HG02840 (cell line): ENCODE results near the gene TAOK1.

Experiments
- ATAC-seq: cut with Tn5 transposase; IDR thresholded peaks from one replicate; pipeline ENCODE4 v1.9.1; 2021; ENCODE audit warnings: mild to moderate bottlenecking, moderate library complexity, moderate number of reproducible peaks; ENCODE audit not compliant: unreplicated experiment, low FRiP score

TAOK1 gene

DNA sequence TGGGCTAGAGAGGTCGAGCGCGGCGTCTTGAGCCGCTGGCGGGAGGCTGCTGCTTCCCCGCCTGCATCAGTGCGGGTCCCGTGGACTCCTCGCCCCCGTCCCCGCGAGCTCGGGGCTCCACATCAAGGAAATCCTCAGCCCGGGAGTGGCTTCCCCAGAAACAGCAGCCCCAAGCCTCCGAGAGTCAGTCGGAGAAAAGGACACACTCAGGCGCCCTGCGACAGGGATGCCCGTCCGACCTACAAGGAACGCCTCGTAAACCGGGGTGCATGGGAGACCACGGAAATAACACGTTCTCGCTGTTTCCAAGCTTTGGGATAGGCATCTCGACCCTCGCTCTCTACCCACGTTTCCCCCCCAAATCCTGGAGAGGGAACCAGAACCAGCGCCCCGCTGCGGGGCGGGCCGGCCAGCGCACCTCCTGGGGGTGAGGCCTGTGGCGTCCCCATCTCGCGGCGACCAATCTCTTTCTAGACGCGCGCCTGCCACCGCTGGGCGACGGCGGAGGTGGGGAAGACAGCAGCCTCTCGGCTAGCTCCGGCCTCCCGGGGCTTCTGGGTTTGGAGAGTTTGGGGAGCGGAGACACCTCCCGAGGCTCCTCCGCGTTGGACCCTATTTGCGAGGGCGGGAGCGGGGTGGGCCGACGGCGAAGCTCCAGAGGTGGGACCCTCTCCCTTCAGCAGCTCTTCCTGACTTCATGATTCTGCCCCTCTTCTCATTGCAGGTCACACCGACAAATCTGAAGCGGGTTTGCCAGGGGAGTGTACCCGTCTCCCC, 177.6 kb downstream of the TAOK1 start:
- ATAC-seq: peak; percentile 28

DNA sequence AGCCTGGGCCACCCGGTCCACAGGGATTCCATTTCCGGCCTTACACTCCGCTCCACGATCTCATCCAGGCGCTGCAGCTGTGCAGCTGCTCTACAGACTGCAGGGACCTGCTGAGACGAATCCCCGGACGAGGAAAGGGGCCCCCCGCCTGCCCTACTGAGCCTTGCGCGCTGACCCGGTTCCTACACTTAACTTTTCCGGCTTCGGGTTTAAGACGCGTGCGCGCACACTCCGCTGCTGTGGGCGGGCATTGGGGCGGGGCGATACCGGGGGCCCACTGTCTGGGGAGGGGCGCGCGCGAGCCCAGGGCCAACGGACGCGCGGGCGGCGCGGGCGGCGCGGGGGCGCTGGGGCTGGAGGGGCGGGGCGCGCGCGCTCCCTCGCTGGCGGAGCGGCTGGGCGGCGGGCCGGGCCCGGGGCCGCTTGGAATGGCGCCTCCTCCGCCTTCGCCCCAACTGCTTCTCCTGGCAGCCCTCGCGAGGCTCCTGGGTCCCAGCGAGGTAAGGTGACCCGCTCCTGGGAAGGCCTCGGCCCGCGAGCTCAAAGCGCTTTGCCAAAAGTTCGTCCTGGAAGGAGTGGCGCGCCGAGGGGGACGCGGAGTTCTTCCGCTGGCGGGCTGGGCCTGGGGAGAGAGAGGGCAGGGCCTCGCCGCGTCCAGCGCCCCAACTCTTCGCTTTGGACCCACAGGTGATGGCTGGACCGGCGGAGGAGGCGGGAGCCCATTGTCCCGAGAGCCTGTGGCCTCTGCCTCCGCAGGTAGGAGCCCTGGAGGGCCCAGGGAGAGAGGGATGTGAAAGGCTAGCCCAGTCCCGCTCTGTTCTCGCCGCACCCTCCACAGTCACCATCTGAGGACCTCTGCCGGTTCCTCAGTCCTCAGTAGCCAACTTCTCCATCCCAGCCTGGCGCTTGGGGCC, 178.4 kb downstream of the TAOK1 start, which contains the start of gene TP53I13:
TSS of gene TP53I13 (plus strand) at position 371 of the 914 bp plus-strand sequence. CDS start at position 429, 58 bp downstream.
- peak; percentile 41 for ATAC-seq

DNA sequence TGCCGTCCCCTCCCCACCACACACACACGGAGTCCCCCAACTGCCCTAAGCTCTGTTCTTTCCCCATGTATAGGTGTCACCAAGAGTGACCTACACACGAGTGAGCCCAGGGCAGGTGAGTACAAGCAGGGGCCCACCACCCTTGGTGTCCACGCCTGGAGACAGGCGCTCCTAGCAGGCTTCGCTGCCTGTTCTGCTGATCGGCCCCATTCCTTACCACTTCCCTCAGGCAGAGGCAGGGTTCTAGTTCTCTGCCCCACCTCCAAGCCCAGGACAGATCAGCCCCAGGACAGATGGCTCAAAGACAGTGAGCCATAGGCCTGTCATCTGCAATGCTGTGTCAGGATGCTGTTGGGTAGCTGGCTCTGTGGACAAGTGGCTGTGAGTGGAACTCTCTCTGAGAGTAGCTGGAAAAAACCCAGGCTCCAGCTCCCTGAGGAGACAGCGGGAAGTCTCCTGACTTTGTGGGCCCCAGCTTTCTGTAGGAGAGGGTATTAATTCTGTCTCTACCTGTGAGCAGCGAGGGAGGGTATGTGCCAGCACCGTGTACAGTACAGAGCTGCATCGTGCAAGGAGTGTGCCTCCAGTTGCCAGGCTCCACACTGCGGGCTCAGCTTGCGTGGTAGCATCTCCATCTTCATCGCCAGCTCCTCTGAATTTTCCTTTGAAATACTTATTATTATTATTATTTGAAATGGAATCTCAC, 179.2 kb downstream of the TAOK1 start:
- no peak for ATAC-seq

DNA sequence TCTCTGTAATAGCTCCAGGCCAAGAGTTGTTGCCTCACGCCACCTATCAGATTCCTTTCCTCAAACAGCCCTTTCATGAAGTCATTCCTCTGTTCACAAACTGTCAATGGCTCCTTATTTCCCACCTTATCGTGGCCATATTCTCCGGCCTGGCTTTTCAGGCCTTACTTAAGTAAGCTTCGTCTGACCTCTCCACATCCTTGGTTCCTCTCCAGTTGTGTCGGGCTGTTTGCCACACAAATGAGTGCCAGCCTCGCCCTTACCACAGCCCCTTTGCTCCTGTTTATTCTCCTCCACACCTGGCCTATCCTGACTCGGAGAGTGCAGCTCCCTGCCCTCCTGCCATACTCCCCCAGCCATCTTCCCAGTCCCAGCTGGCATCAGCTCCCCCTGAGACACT, 180.4 kb downstream of the TAOK1 start:
- ATAC-seq: no peak

DNA sequence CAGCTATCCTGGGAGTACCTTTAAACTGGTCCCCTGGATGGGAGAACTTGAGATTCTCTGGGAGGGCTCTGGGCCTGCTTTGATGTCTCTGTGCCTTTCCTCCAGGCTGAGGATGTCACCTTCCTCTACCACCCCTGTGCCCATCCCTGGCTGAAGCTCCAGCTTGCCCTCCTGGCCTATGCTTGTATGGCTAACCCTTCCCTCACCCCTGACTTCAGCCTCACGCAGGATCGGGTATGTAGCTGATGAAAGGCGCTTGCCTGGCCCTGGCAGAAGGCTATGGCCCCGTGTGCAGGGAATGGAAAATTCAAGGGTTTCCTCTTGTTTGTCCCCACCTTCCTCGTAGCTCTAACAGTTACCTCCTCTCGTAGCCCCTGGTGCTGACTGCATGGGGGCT, 181.3 kb downstream of the TAOK1 start:
- no peak for ATAC-seq

DNA sequence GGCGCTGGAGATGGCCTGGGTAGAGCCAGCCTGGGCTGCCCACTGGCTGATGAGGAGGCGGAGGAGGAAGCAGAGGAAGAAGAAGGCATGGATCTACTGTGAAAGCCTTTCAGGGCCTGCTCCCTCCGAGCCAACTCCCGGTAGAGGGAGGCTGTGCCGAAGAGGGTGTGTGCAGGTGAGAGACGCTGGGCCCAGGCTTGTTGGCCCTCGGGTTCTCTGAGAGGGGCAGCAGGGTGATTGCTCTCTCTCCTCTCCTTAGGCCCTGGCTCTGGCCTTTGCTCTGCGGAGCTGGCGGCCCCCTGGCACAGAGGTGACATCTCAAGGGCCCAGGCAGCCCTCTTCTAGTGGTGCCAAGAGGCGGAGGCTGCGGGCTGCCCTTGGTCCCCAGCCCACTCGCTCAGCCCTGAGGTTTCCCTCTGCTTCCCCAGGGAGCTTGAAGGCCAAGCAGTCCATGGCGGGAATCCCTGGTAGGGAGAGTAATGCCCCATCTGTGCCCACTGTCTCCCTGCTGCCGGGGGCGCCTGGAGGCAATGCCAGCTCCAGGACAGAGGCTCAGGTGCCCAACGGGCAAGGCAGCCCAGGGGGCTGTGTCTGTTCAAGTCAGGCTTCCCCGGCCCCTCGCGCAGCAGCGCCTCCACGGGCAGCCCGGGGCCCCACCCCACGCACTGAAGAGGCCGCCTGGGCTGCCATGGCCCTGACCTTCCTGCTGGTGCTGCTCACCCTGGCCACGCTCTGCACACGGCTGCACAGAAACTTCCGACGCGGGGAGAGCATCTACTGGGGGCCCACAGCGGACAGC, 181.9 kb downstream of the TAOK1 start:
- no peak for ATAC-seq

DNA sequence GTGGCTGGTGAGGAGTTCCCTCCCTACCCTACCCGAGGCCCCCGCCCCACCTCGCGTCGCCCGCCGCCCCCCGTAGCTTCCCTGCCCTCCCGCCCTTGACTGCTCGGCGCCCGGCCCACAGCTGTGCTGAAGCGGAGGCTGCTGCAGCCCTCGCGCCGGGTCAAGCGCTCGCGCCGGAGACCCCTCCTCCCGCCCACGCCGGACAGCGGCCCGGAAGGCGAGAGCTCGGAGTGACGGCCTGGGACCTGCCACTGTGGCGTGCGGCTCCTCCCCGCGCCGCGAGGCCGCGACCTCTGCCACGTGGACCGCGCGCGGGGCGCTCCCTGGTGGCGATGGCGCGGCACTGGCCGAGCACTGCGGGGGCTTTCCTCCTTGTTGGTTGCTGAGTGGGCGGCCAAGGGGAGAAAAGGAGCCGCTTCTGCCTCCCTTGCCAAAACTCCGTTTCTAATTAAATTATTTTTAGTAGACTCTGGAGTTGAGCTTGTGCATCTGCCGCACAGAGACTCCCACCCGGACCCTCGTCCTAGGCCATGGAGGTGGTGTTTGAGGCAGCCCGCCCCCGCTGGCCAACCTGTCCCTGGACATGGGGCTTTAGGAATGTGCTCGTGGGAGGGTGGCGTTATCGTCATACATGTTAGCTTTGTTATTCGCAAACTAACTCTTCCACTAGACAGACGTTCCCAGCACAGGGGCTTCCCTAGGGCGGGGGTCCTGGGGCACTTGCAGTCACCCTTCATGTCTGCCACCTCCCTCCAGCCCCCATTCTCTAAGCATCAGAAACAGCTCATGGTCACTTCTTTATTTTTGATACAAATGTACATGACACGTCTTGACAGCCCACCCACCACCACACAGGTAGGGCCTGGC, 182.8 kb downstream of the TAOK1 start:
- ATAC-seq: no peak

DNA sequence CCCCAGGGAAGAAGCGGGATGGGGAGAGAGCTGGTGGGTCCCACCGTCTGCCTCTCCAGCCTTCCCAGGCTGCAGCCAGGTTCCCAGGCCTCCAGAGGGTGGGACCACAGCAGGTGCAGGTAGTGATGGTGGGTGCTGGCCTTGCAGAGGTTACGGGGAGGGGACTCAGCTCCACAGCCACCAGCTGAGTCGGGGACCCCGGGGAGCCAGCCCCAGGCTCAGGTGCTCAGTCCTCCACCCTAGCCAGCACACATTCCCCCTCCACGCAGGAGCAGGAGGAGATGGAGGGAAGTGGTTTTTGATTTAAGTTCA, 183.4 kb downstream of the TAOK1 start:
- ATAC-seq: no peak

DNA sequence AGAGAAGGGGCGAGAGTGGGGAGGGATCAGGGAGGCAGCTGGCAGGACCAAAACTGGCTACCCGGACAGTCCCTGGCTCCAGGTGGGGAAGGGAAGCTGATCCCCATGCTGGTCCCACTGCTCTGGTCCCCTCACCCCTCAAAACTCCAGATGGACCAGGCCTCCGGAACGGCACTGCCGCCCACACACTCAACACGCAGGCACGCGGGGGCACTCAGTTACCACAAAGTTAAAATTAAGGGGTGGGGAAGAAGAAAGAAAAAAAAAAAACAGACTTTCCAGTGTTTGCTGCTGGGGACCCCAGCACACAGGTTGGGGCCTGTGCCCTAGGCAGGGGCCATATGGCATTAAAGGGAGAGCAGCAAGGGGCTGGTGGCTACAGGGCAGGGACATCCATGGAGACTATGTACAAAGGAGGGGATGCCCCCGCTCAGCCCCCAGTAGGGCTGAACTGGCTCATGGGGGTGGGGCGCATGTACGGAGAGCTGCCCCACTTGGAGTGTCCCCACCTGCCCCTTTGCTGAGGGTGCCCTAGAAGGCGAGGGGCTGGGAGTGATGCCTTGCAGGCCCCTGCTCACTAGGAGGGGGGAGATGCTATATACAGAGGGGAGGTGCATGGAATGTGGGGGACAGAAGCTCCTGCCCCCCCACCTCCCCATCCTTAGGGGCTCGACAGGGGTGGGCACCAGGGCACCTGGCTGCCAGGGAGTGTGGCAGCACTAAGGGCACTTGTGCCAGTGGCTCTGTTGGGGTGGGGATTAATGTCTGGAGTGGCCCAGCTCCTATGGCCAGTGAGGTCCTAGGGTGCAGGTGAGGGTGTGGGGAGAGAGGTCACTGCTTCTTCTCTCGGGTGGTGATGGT, 183.9 kb downstream of the TAOK1 start:
- ATAC-seq: no peak

DNA sequence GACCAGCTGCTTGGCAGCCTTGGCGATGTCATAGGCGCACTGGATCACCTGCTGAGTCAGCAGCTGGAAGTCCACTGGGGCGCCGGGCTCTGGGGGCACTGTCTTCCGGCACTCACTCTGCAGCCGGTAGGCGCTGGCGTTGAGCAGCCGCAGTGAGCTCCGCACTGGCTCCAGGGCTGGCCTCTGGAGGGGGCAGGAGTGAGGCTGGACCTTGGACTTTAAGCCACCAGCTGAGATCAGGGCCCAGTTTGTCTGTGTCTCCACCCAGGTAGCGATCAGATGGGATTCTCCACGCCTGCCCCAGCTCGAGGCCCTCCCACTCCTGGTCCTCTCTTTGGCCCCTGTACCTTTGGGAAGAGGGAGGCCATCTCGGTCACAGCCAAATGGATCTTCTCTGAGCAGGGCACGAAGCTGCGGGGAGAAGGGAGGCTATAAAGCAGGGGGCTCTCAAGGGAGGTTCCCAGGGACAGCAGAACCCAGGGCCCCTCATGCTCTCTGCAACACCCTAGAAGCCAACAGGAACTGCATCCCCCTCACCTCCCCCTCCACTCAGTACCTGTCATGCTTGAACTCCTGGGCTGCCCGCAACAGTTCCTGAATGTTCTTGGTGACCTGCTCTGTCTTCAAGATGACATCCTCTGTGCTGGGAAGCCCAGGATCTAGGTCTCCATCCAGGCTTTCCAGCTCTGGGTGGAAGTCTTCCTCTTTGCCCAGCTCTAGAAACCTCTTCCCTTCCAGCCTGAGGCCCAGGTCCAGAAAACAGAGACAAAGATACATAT, 184.8 kb downstream of the TAOK1 start:
- no peak for ATAC-seq

DNA sequence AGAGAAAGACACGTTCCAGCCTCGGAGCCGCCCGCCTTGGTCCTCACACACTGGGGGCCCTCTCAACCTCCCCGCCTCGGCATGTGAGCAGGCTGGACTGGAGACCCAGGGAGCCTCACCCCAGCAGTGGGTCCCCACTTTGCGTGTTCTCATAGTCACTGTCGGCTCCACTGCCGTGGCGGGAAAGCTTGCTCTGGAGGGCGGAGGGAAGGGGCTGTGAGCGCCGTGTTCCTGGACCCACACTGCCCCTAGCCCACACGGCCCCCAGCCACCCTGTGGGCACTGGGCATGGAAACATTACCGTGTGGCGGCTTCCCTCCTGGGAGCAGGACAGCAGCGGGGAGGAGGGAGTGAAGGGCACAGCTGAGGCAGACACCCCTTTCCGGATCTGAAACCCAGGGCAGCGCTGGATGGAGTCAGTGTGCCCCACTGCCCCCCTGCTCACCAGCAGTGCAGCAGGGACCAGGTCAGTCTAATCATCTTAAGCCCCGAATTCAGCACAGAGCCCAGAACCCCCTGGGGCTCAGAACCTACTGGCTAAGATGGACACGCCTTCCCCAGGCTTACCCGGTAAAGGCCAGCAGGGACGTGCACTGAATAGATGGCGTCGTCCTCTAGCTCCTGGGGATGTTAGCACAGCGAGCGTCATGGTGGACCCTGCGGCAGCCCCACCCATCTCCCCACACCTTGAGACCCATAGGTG, 185.5 kb downstream of the TAOK1 start:
- no peak for ATAC-seq

DNA sequence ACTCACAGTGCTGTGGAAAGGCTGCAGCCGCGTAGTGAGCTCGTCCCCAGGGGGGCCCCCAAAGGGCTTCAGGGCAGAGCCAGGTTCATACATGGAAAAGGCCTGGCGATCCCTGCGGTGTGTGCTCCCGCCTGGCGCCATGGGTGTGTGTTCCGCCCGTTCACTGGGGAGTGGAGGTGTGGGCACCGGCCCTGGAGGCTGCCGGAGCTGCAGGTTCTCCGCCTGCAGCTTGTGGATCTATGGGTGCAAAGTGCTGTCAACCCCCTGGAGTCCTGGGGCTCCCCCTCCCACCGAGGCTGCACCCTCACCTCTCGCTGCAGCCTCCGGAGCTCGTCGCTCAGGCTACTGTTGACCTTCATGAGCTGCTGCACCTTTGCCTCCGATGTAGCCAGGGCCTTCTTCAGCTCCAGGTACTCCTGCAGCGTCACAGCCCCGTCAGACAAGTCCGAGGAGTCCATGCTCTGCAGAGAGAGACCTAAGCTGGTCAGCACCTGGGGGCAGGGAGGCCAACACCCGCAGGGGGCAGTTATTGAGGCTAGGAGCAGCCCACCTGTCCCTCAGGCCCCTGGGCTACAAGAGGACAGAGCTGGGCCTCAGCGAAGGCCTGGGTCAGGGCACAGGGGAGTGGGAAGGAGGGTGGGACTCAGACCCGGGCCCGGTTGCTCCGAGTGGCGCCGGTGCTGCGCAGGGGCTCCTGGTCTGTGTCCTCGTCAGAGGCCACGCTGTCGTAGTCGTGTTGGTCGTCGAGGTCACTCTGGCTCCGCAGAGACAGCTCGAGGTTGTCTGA, 186.2 kb downstream of the TAOK1 start:
- ATAC-seq: no peak

DNA sequence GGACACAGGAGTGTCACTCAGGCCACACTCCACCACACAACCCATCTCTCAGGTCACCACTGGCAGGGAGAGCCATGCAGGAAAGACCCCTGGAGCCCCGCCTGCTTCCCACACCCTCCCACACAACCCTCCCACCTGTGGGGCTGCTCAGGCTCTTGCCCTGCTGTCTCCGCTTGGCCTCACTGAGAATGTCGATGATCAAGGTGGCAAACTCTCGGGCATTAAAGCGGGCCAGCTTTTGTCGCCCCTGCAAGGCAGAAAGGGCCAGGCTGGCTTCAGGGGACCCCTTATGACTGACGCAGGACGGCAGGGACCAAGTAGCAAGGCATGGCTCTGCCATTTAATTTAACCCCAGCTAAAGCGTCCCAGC, 186.8 kb downstream of the TAOK1 start:
- no peak for ATAC-seq

DNA sequence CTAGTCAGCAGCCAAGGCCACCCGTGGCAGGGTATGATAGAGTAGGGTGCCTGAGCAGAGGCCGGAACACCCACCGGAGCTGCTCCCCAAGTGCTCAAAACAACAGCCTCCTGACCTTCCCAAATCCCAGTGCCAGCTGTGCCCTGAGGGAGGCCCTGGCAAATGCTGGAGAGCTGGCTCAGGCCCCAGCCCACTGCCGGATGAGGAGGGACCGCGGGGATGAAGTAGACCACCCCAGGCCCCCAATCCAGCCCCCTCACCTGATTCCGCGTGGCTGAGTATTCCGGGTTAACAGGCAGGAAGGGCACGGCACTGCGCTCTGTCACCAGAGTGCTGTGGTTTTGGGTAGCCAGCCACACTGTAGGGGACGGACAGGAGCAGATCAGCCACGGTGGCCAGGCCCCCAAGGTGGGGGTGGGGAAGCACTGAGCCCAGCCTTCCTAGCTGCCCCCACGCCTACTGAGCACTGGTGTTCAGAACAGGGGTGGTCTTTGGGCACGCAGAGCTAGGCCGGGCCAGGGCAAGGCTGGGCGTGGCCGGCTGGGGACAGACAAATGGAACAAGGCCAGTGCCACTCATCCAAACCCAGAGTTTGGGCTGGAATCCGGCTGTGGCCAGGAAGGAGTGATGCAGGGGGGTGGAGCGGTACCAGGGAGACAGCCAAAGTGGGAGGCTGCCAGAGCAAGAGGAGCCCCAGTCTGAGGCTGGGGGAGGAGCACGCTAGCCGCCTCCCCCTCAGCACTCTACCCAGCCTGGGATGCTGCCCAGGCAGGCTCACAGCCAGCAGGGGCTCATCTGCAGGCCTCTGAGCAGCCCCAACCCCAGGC, 187.4 kb downstream of the TAOK1 start:
- no peak for ATAC-seq

DNA sequence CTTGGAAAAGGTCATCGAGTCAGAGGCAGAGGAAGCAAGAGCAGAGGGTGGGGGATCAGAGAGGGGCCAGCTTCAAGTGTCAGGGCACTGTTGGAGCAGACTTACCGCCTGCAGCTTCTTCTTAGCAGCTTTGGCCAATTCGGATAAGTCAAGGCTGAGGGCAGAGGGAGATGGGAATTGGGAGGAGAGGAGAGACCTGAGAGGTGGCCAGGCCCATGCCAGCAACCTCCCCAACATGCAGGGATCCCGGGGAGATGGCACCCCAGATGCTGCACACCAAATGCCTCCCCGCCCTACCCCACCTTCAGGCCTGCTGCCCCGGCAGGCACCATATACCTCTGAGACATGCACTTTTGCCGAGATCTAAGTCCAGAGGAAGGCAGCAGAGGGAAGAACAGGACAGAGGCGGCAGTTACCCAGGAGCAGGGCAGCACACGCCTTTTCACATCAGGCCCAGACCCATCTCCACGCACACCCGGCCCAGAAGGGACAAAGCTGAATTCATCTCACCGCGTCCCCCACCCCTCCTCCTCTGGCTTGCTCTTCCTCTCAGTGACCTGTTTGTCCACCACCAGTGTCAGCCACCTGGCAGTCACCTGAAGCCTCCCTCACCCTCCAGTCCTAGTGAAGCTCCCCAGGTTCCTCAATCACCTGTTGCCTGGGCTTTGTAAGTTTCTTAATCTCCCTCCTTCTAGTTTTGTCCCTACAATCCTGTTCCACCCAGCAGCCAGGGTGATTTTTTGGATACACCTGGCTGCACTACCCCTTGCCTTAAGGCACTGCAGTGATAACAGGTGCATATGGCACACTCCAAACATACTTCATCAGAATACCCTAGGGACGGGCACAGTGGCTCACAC, 188.7 kb downstream of the TAOK1 start:
- ATAC-seq: no peak
